ENCODE results near the gene LANCL1. TPM values are rescaled to one million over a fixed set of nuclear protein-coding genes. Genes with fewer than 3 reads are reported as not detected.

LANCL1 gene
- total RNA-seq, 1 experiment from 2014 or later, result 35.9 TPM

GRCh38 chr2:210476194-210477128, at the start of gene LANCL1 (continued):
- TF ChIP-seq ERG (CRISPR knock-in tag; IDR thresholded peaks at IDR 0.05) (no peak), CTCF (IDR thresholded peaks at IDR 0.05) (no peak), HMGA2 (CRISPR knock-in tag; IDR thresholded peaks at IDR 0.05) (no peak), AR (CRISPR knock-in tag; IDR thresholded peaks at IDR 0.05) (no peak), ZNF281 (CRISPR knock-in tag; IDR thresholded peaks at IDR 0.05) (no peak), ZNF263 (CRISPR knock-in tag; IDR thresholded peaks at IDR 0.05; ENCODE audit: low read depth) (no peak), NFE2L1 (CRISPR knock-in tag; IDR thresholded peaks at IDR 0.05) (no peak), HMGXB4 (CRISPR knock-in tag; IDR thresholded peaks at IDR 0.05) (peak; percentile 65; the same call in 1 of the 2 replicates), ZNF671 (CRISPR knock-in tag; IDR thresholded peaks at IDR 0.05) (no peak), OVOL2 (CRISPR knock-in tag; IDR thresholded peaks at IDR 0.05; ENCODE audit: borderline replicate concordance) (no peak)

GRCh38 chr2:210524533-210524932, 48.0 kb upstream of the LANCL1 start:
- Mint-ChIP-seq H3K27me3 (ENCODE audit: low read depth) (no peaks in the 10 kb centered on the region), H3K27ac (no peak overlapping the region), H3K36me3 (no peaks in the 10 kb centered on the region), H3K9me3 (no peaks in the 10 kb centered on the region), H3K4me3 (no peak overlapping the region), H3K4me1 (peaks cover 19% of the 10 kb centered on the region)
- ATAC-seq (no peak), DNase-seq (ENCODE audit: low spot score) (no peak)
- CTCF ChIA-PET, result interaction anchor here (1.2 to 1.3 kb wide), 2 partner anchors 21 to 54 kb away, joined by 3 read pairs; no protein-coding TSS in a partner anchor
- POLR2A ChIA-PET, result no interaction called here
- TF ChIP-seq FOXP1 (CRISPR knock-in tag; IDR thresholded peaks at IDR 0.05; ENCODE audit: borderline replicate concordance) (no peak), CREM (CRISPR knock-in tag; IDR thresholded peaks at IDR 0.05) (no peak), ZNF263 (CRISPR knock-in tag; IDR thresholded peaks at IDR 0.05; ENCODE audit: low read depth) (no peak), ZNF396 (CRISPR knock-in tag; IDR thresholded peaks at IDR 0.05; ENCODE audit: borderline replicate concordance) (no peak), OVOL2 (CRISPR knock-in tag; IDR thresholded peaks at IDR 0.05; ENCODE audit: borderline replicate concordance) (no peak), STAT6 (CRISPR knock-in tag; conservative IDR thresholded peaks at IDR 0.05; ENCODE audit: low read depth) (no peak), TEAD1 (CRISPR knock-in tag; IDR thresholded peaks at IDR 0.05) (no peak), CREB1 (CRISPR knock-in tag; IDR thresholded peaks at IDR 0.05) (no peak), E2F5 (CRISPR knock-in tag; IDR thresholded peaks at IDR 0.05) (no peak), ZSCAN18 (CRISPR knock-in tag; IDR thresholded peaks at IDR 0.05) (no peak), TEAD4 (CRISPR knock-in tag; IDR thresholded peaks at IDR 0.05) (no peak)
